Left forelimb (tissue), 1 donor: ENCODE measurements around the gene YIPF1.

ENCODE experiments used
- DNase-seq: peaks from one replicate; pipeline ENCODE4 v3.0.0-alpha.2; 2018; ENCODE audit warnings: low spot score

YIPF1 gene

DNA sequence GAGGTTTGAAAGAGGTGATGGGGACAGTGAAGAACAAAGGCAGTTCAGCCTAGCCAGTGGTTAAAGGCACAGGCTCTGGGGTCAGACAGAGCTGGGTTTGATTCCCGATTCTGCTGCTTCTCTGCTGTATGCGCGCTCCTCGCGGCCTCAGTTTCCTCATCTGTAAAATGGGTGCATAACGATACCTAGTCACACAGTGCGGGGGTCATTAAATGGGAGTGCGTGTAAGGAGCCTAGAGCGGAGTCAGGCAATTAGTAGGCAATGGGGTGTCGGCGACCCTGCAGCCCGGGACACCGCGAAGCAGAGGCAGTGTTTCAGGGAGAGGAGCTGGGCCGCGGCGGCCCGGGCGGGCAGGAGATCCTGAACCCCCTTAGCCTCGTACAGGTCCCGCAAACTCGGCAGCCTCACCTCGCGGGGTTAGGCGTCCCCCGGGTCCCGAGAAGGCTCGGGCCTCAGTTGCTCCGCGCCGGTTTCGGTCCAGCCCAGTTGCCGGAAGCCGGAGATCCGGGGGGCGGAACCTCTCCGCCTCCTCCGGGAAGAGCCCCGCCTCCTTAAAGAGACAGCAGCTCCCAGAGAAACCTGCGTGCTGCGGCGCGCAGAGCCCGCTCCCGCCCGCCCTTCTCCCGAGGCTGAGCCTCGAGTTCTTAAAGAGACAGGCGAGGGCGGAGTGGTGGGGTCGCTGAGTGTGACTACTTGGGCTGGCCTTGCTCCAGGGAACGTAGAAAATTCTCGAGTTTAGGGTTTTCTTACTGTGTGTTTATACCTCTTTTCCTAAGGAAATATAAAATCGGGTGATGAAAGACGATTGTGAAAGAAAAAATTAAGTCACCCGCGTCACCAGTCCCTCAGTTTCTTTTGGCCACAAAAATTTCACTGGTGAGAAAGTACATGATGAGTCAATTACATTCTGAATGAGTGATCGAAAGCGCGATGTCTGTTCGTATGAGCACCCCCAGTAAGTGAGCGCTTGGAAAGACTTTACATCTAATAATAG is at the start of gene YIPF1:
TSS of gene YIPF1 (minus strand) at position 494 of the 995 bp plus-strand sequence. CDS start 860 bp downstream, outside the sequence.
- peak; percentile 93 for DNase-seq

- no peak for DNase-seq
Measured at GRCh38 chr1:53938136-53938830, 48.7 kb upstream of the YIPF1 start.

DNA sequence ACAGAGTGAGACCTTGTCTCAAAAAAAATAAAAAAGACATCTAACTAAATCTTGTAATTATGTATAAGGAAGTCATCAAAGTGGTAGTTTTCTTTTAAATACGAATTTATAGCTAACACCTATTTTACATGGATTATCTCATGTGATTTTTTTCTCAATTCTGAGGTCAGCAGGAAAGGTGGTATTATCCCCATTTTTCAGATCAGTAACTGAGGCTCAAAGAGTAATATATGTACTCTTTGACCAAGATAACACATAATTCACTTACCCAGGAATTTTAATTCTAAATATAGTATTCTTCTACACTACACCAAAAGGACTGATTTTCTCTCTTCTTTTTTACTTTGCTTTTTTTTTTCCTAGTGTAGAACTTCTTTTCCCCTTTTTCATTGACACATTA is 46.8 kb upstream of the YIPF1 start:
- no peak for DNase-seq

GRCh38 chr1:53934170-53934765 is 44.7 kb upstream of the YIPF1 start:
- no peak for DNase-seq

GRCh38 chr1:53931523-53931922 is 41.9 kb upstream of the YIPF1 start:
- DNase-seq: no peak

DNA sequence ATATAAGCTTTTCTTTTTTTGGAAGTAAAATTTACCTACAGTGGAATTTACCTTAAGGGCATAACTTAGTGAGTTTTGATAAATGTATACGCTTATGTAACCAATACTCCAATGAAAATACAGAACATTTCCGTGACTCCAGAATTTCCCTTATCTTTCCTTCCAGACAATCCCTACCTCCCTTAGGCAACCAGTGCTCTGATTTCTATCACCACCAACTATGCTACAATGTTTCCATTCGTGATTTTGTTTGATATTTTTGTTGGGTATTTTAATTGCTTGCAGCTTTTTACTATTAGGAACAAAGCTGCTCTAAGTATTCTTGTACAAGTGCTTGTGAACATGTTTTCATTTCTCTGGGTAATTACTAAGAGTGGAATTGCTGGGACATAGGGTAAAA is 41.3 kb upstream of the YIPF1 start:
- no peak for DNase-seq

- DNase-seq: no peak
Measured at GRCh38 chr1:53929246-53929960, 39.8 kb upstream of the YIPF1 start.

DNA sequence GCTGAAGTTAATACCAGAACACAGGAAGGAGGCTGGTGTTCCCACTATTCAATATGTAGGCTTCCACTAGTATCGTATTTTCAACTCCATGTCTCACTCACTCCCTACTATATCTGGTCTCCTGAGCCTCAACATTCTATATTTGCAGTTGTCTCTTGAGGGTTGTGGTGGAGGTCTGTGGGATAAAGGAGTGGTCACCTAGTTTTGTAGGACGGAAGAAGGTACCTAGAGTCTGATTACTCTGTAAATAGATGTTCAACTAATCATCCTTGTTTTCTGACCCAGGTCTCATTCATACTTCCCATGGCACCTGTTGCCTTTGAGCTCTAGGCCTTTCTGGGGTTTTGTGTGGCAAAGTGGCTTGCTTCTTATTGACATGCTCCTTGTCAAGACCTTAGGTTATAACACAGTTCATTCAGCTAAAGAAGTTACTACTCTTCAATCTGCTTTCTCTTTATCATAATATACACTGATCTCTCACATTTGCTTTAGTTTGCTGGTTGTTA is 37.8 kb upstream of the YIPF1 start:
- no peak for DNase-seq

GRCh38 chr1:53919675-53920066 is 30.1 kb upstream of the YIPF1 start:
- DNase-seq: no peak

- DNase-seq: no peak
Measured at GRCh38 chr1:53918343-53918742, 28.7 kb upstream of the YIPF1 start.

DNA sequence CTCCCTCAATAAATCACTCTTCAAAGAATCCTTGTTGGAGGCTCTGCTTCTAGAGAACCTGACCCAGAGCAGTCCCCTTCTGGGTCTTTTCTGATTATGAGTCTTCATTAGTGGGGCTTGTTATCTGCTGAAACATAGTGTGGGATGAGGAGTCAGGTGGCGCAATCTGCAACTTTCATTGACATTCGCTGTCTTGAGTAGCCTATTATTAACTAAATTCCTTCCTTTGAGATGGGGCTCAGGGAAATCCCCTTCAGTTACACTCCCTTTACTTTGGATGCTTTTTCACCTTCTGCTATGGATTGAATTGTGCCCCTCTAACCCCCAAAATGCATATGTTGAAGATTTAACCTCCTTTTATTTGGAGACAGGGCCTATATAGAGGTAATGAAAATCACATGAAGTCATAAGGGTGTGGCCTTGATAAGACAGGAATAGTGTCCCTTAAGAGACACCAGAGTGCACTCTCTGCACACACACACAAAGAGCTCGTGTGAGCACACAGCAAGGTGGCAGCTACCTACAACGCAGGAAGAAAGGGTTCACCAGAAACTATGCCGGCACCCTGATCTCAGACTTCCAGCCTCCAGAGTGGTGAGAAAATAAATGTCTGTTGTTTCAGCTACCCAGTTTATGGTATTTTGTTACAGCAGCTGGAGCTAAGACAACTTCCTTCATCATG is 23.9 kb upstream of the YIPF1 start:
- DNase-seq: no peak

GRCh38 chr1:53911442-53911841 is 21.8 kb upstream of the YIPF1 start:
- no peak for DNase-seq

DNA sequence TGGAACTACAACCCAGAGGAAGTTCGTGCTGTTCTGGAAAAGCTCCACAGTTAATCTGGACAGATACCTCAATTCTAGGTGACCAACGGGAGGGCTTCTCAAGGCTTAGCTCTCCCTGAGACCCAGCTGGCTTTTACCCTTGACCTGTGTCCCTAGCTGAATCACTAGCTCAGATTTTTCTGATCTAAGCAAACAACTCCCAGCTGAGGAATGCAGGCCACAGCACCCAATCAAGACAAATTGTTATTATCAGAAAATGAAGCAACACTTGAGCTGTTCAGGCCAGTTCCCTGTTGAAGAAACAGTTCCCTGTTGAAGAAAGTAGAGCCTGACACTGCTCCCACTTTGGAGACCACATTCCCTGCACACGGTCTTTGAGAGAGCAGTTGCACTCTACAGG is 20.3 kb upstream of the YIPF1 start:
- DNase-seq: no peak

DNA sequence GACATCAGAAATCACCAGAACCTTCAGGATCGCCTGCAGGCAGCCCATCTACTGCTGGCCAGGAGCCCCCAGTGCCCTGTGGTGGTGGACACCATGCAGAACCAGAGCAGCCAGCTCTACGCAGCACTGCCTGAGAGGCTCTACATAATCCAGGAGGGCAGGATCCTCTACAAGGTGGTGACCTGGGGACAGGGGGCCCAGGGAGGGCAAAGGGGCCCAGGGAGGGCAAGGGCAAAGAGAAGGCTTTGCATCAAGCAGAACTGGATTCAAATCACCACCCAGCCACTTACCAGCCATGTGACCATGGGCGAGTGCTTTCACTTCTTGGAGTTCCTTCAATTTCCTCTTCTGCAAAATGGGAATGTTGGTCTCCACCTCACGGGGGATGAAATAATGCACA is 16.5 kb upstream of the YIPF1 start:
- DNase-seq: no peak

- DNase-seq: no peak
Measured at GRCh38 chr1:53905509-53905908, 15.9 kb upstream of the YIPF1 start.

GRCh38 chr1:53902235-53903138 is 12.9 kb upstream of the YIPF1 start:
- no peak for DNase-seq

- DNase-seq: no peak
Measured at GRCh38 chr1:53899708-53900107, 10.1 kb upstream of the YIPF1 start.

DNA sequence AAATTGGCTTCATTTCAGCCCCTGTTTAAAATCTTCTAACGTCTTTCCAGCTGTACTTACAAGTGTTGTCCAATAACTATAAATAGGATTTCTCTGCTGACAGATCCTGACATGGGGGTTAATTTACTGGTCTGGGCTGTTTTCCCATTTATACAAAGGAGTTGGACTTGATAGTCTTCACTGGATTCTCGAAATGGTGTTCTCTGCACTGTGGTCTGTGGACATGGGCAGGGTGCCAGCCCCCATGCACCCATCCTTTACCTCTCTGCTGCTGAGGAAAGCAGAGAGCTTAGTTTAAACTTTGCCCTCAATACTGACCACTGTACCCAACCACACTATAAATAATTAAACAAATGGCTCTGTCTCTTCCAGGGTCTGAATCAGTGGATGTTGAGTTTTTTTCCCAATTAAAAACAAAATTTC is 9.6 kb upstream of the YIPF1 start:
- no peak for DNase-seq

DNA sequence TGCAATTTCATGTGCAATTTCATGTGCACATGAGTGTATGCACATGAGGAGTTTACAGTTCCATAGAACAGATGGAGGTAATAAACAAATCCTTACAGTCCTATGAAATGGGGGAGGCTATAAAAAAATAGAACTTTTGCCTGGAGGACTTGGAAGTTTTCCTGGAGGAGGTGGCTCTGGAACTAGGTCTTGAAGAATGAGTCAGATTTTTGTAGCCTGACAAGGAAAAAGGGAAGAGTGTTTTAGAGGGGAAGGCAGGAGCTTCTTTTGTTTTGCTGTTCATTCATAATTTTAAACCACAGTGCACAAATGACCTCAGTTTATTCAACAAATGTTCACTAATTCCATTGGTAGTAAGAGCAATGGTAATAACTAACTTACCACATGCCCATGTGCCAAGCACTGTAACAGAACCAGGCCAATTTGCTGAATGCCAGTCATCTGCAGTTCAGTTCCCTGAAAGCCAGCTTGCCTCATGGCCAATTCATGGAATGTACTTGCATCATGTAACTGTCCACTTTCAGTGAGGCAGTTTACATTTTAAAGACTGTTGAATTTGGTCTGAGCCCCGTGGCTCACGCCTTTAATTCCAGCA is 7.1 kb upstream of the YIPF1 start:
- no peak for DNase-seq

- DNase-seq: no peak
Measured at GRCh38 chr1:53895421-53895820, 5.8 kb upstream of the YIPF1 start.
